Chondrocyte (in vitro differentiated cells): ENCODE data around the gene NFIC. TPM values are rescaled to one million over a fixed set of nuclear protein-coding genes. Genes with fewer than 3 reads are reported as not detected.

Experiments used
- DNase-seq: peaks from one replicate; pipeline ENCODE4 v3.0.0; 2021; ENCODE audit warnings: mixed read lengths, low spot score
- H3K27ac Mint-ChIP-seq: one replicate; pipeline ENCODE4 v1.8.0; 2021; ENCODE audit warnings: mild to moderate bottlenecking, moderate library complexity, mixed read lengths; ENCODE audit not compliant: unreplicated experiment
- H3K27me3 Mint-ChIP-seq: 2 replicates; pipeline ENCODE4 v1.8.0; 2021; ENCODE audit warnings: low read depth, mixed read lengths
- H3K36me3 Mint-ChIP-seq: 2 replicates; pipeline ENCODE4 v1.8.0; 2021; ENCODE audit warnings: low read depth, mixed read lengths
- H3K4me1 Mint-ChIP-seq: 2 replicates; pipeline ENCODE4 v1.8.0; 2021; ENCODE audit warnings: low read depth, mild to moderate bottlenecking, mixed read lengths
- H3K4me3 Mint-ChIP-seq: one replicate; pipeline ENCODE4 v1.8.0; 2021; ENCODE audit warnings: mild to moderate bottlenecking, moderate library complexity, mixed read lengths; ENCODE audit not compliant: unreplicated experiment
- H3K9me3 Mint-ChIP-seq: 2 replicates; pipeline ENCODE4 v1.8.0; 2021; ENCODE audit warnings: low read depth, mixed read lengths
- CTCF ChIP-seq: fragments of 200-600 bp; sonication (generic); IDR thresholded peaks from 2 replicates; pipeline ENCODE4 v1.5.0; 2021; ENCODE audit warnings: antibody characterized with exemption, mild to moderate bottlenecking, moderate library complexity
- total RNA-seq: library from RNA; stranded (reverse); gene quantifications from 3 replicates; pipeline ENCODE4 v1.2.1, GENCODE V29; 2021

NFIC gene
- total RNA-seq, 1 donor from 2014 or later, result 81.5 TPM

GRCh38 chr19:3321696-3322095 is 44.7 kb upstream of the NFIC start:
- peaks cover 25% of the 10 kb centered on the region for H3K27me3 Mint-ChIP-seq
- H3K27ac Mint-ChIP-seq, result no peak overlapping the region
- TF ChIP-seq CTCF, result no peak
- no peaks in the 10 kb centered on the region for H3K9me3 Mint-ChIP-seq
- DNase-seq, result no peak
- no peaks in the 10 kb centered on the region for H3K4me1 Mint-ChIP-seq
- no peaks in the 10 kb centered on the region for H3K36me3 Mint-ChIP-seq
- no peak overlapping the region for H3K4me3 Mint-ChIP-seq

DNA sequence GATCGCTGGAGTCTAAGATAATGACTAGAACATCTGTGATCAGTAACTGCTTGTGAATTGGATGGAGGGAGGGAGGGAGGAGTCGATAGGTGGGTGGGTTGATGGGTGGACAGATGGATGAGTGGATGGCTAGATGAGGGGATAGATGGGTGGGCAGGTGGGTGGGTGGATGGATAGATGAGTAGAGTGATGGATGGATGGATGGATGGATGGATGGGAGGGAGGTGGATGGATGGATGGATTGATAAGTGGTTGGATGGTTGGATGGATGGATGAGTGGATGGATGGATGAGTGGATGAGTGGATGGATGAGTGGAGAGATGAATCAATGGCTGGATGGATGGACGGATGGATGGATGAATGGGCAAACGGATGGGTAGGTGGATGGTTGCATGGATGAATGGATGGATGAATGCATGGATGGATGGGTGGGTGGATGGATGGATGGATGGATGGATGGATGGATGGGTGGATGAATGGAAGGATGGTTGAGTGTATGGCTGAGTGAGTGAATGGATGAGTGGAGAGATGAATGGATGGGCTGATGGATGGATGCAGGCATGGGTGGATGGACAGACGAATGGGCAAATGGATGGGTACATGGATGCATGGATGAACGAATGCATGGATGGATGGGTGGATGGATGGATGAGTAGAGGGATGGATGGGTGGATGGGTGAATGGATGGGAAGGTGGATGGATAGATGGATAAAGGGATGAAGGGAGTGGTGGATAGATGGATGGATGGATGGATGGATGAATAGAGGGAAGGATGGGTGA is 44.0 kb upstream of the NFIC start:
- no peak for TF ChIP-seq CTCF
- Mint-ChIP-seq H3K4me1 (peaks cover 3% of the 10 kb centered on the region), H3K9me3 (no peaks in the 10 kb centered on the region), H3K27me3 (peaks cover 25% of the 10 kb centered on the region), H3K36me3 (no peaks in the 10 kb centered on the region), H3K4me3 (no peak overlapping the region), H3K27ac (no peak overlapping the region)
- no peak for DNase-seq

- Mint-ChIP-seq H3K27ac (no peak overlapping the region), H3K9me3 (no peaks in the 10 kb centered on the region), H3K36me3 (no peaks in the 10 kb centered on the region), H3K4me3 (no peak overlapping the region), H3K27me3 (peaks cover 25% of the 10 kb centered on the region), H3K4me1 (peaks cover 3% of the 10 kb centered on the region)
- DNase-seq, result no peak
- no peak for TF ChIP-seq CTCF
Measured at GRCh38 chr19:3323026-3323425, 43.4 kb upstream of the NFIC start.

DNA sequence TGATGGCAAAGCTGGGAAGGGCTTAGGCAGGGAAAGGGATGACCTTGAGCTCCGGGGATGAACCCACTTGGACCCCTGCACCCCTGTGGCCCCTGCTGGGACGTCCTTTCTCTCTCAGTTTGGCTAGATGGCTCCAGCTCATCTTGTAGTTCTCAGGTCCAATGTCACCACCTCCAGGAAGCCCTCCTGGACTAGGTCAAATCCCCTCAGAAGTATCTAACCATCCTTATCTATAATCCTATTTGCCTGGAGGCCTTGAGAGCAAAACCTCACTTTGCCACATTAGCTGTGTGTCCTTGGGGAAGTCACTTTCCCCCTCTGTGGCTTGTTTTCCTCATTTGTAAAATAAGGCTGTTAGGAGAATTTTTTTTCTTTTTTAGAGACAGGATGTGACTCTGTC is 42.7 kb upstream of the NFIC start:
- no peak for TF ChIP-seq CTCF
- H3K27me3 Mint-ChIP-seq, result peaks cover 25% of the 10 kb centered on the region
- peaks cover 3% of the 10 kb centered on the region for H3K4me1 Mint-ChIP-seq
- no peaks in the 10 kb centered on the region for H3K9me3 Mint-ChIP-seq
- no peak for DNase-seq
- H3K4me3 Mint-ChIP-seq, result no peak overlapping the region
- H3K36me3 Mint-ChIP-seq, result no peaks in the 10 kb centered on the region
- no peak overlapping the region for H3K27ac Mint-ChIP-seq

DNA sequence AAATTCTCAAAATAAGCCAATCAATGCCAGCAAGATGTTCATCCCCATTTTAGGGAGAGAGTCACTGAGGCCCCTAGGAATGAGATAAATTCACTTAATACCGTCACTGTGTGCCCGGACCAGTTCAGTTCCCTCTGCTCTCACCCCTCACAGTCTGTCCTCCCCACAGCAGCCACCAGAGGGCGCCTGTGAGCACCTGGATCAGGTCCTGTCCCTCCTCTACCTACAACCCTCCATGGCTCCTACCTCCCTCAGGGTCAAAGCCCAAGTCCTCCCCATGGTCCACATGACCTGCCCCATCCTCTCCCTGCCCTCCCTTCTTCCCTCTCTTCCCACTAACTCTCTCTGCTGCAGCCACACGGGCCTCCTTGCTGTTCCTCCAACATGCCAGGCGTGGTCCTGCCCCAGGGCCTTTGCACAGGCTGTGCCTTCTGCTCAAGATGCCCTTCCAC is 42.0 kb upstream of the NFIC start:
- Mint-ChIP-seq H3K27me3 (peaks cover 25% of the 10 kb centered on the region), H3K4me1 (peaks cover 3% of the 10 kb centered on the region), H3K9me3 (no peaks in the 10 kb centered on the region), H3K4me3 (no peak overlapping the region), H3K27ac (no peak overlapping the region), H3K36me3 (no peaks in the 10 kb centered on the region)
- DNase-seq, result no peak
- TF ChIP-seq CTCF, result peak; percentile 82
